GM18526 (cell line): ENCODE results near the gene DALRD3.

Source experiments
- POLR2A ChIP-seq: IDR thresholded peaks from 3 replicates; pipeline ENCODE4 v1.6.1; 2011; ENCODE audit not compliant: insufficient read length; ENCODE audit errors: extremely low read depth

Gene DALRD3

GRCh38 chr3:49025005-49025792 lies 6.8 kb upstream of the DALRD3 start:
- TF ChIP-seq POLR2A = no peak

- no peak for TF ChIP-seq POLR2A
Observed at GRCh38 chr3:49024449-49024848, 6.1 kb upstream of the DALRD3 start.

GRCh38 chr3:49023775-49024174 lies 5.4 kb upstream of the DALRD3 start:
- no peak for TF ChIP-seq POLR2A

- peak; percentile 37 for TF ChIP-seq POLR2A
Observed at GRCh38 chr3:49022688-49023171, 4.3 kb upstream of the DALRD3 start.

- TF ChIP-seq POLR2A = peak; percentile 92
Observed at GRCh38 chr3:49021813-49022687, 3.7 kb upstream of the DALRD3 start, which contains the start of gene NDUFAF3. Gene NDUFAF3 (plus strand): TSS chr3:49022121. CDS start chr3:49022145, 24 bp downstream.

- TF ChIP-seq POLR2A = peak; percentile 100
Observed at GRCh38 chr3:49021213-49021812, 2.9 kb upstream of the DALRD3 start.

GRCh38 chr3:49020330-49021212 lies 2.2 kb upstream of the DALRD3 start:
- peak; percentile 38 for TF ChIP-seq POLR2A

GRCh38 chr3:49019941-49020329 lies 1.6 kb upstream of the DALRD3 start:
- TF ChIP-seq POLR2A = no peak

- no peak for TF ChIP-seq POLR2A
Observed at GRCh38 chr3:49018707-49019006, 277 bp upstream of the DALRD3 start.

GRCh38 chr3:49017229-49017970 lies 980 bp downstream of the DALRD3 start:
- TF ChIP-seq POLR2A = no peak

GRCh38 chr3:49016414-49017228 lies 1.8 kb downstream of the DALRD3 start:
- TF ChIP-seq POLR2A = peak; percentile 30

- no peak for TF ChIP-seq POLR2A
Observed at GRCh38 chr3:49015765-49016164, 2.6 kb downstream of the DALRD3 start.

- TF ChIP-seq POLR2A = no peak
Observed at GRCh38 chr3:49015072-49015471, 3.3 kb downstream of the DALRD3 start.
